Adipocyte (in vitro differentiated cells): Measurements from ENCODE around the gene PSME4.

Experiments
- DNase-seq: peaks from one replicate; pipeline ENCODE4 v3.0.0-alpha.2; 2015; ENCODE audit warnings: low read depth
- H3K27me3 ChIP-seq: replicated peaks from 2 replicates; pipeline ENCODE4 v1.7.0; 2013; ENCODE audit warnings: mild to moderate bottlenecking, low read length, moderate library complexity; ENCODE audit not compliant: control insufficient read depth, insufficient read depth
- H3K36me3 ChIP-seq: 2 replicates; pipeline ENCODE4 v1.7.0; 2013; ENCODE audit warnings: low read length, mild to moderate bottlenecking, moderate library complexity; ENCODE audit not compliant: control insufficient read depth, insufficient read depth, severe bottlenecking
- H3K4me1 ChIP-seq: 2 replicates; pipeline ENCODE4 v1.7.0; 2013; ENCODE audit warnings: mild to moderate bottlenecking, low read length, moderate library complexity; ENCODE audit not compliant: control insufficient read depth, insufficient read depth
- H3K4me3 ChIP-seq: 2 replicates; pipeline ENCODE4 v1.7.0; 2013; ENCODE audit warnings: mild to moderate bottlenecking, low read length, moderate library complexity
- H3K9ac ChIP-seq: 2 replicates; pipeline ENCODE4 v1.7.0; 2013; ENCODE audit warnings: mild to moderate bottlenecking, low read length, moderate library complexity
- H3K9me3 ChIP-seq: 2 replicates; pipeline ENCODE4 v1.7.0; 2013; ENCODE audit warnings: mild to moderate bottlenecking, low read length, moderate library complexity; ENCODE audit not compliant: control insufficient read depth

PSME4 gene

GRCh38 chr2:53881360-53881759 is 89.4 kb downstream of the PSME4 start:
- no peaks in the 10 kb centered on the region for H3K27me3 ChIP-seq
- H3K36me3 ChIP-seq: peaks cover 55% of the 10 kb centered on the region
- DNase-seq: no peak
- H3K4me3 ChIP-seq: peak overlapping the region; percentile 19
- peaks cover 17% of the 10 kb centered on the region for H3K4me1 ChIP-seq
- no peaks in the 10 kb centered on the region for H3K9me3 ChIP-seq
- no peak overlapping the region for H3K9ac ChIP-seq

GRCh38 chr2:53880756-53881155 is 90.0 kb downstream of the PSME4 start:
- peak overlapping the region; percentile 34 for H3K4me3 ChIP-seq
- peak; percentile 47 for DNase-seq
- peaks cover 54% of the 10 kb centered on the region for H3K36me3 ChIP-seq
- H3K9ac ChIP-seq: no peak overlapping the region
- no peaks in the 10 kb centered on the region for H3K27me3 ChIP-seq
- H3K4me1 ChIP-seq: peaks cover 17% of the 10 kb centered on the region
- no peaks in the 10 kb centered on the region for H3K9me3 ChIP-seq

GRCh38 chr2:53877556-53877955 is 93.2 kb downstream of the PSME4 start:
- Histone ChIP-seq H3K27me3 (no peaks in the 10 kb centered on the region), H3K4me3 (no peak overlapping the region), H3K36me3 (peaks cover 49% of the 10 kb centered on the region), H3K4me1 (peaks cover 17% of the 10 kb centered on the region), H3K9me3 (no peaks in the 10 kb centered on the region), H3K9ac (no peak overlapping the region)
- peak; percentile 52 for DNase-seq

- Histone ChIP-seq H3K27me3 (no peaks in the 10 kb centered on the region), H3K4me3 (no peak overlapping the region), H3K9ac (no peak overlapping the region), H3K9me3 (no peaks in the 10 kb centered on the region), H3K36me3 (peaks cover 45% of the 10 kb centered on the region), H3K4me1 (peaks cover 17% of the 10 kb centered on the region)
- no peak for DNase-seq
Measured at GRCh38 chr2:53877112-53877511, 93.7 kb downstream of the PSME4 start.

GRCh38 chr2:53874401-53874950 is 96.3 kb downstream of the PSME4 start:
- Histone ChIP-seq H3K4me1 (peaks cover 4% of the 10 kb centered on the region), H3K9ac (no peak overlapping the region), H3K27me3 (no peaks in the 10 kb centered on the region), H3K4me3 (no peak overlapping the region), H3K9me3 (no peaks in the 10 kb centered on the region), H3K36me3 (peaks cover 54% of the 10 kb centered on the region)
- DNase-seq: no peak

GRCh38 chr2:53867773-53868172 is 103.0 kb downstream of the PSME4 start:
- Histone ChIP-seq H3K4me1 (peaks cover 3% of the 10 kb centered on the region), H3K36me3 (peaks cover 64% of the 10 kb centered on the region), H3K4me3 (no peak overlapping the region), H3K9ac (no peak overlapping the region), H3K27me3 (no peaks in the 10 kb centered on the region), H3K9me3 (no peaks in the 10 kb centered on the region)
- no peak for DNase-seq

- Histone ChIP-seq H3K4me3 (no peak overlapping the region), H3K9me3 (no peaks in the 10 kb centered on the region), H3K4me1 (peaks cover 3% of the 10 kb centered on the region), H3K36me3 (peaks cover 64% of the 10 kb centered on the region), H3K9ac (no peak overlapping the region), H3K27me3 (no peaks in the 10 kb centered on the region)
- DNase-seq: no peak
Measured at GRCh38 chr2:53867169-53867568, 103.6 kb downstream of the PSME4 start.

- Histone ChIP-seq H3K4me3 (no peak overlapping the region), H3K27me3 (no peaks in the 10 kb centered on the region), H3K4me1 (peaks cover 3% of the 10 kb centered on the region), H3K36me3 (peaks cover 63% of the 10 kb centered on the region), H3K9ac (no peak overlapping the region), H3K9me3 (no peaks in the 10 kb centered on the region)
- no peak for DNase-seq
Measured at GRCh38 chr2:53865962-53866361, 104.8 kb downstream of the PSME4 start.

- H3K9me3 ChIP-seq: no peaks in the 10 kb centered on the region
- peaks cover 4% of the 10 kb centered on the region for H3K4me1 ChIP-seq
- no peak overlapping the region for H3K9ac ChIP-seq
- DNase-seq: no peak
- H3K4me3 ChIP-seq: no peak overlapping the region
- peaks cover 59% of the 10 kb centered on the region for H3K36me3 ChIP-seq
- no peaks in the 10 kb centered on the region for H3K27me3 ChIP-seq
Measured at GRCh38 chr2:53865264-53865663, 105.5 kb downstream of the PSME4 start.

- Histone ChIP-seq H3K9me3 (no peaks in the 10 kb centered on the region), H3K4me3 (no peak overlapping the region), H3K27me3 (no peaks in the 10 kb centered on the region), H3K9ac (no peak overlapping the region), H3K4me1 (peaks cover 7% of the 10 kb centered on the region), H3K36me3 (peaks cover 45% of the 10 kb centered on the region)
- DNase-seq: no peak
Measured at GRCh38 chr2:53863538-53864227, 107.1 kb downstream of the PSME4 start.

GRCh38 chr2:53861824-53862223 is 109.0 kb downstream of the PSME4 start:
- Histone ChIP-seq H3K36me3 (peaks cover 30% of the 10 kb centered on the region), H3K9ac (no peak overlapping the region), H3K4me3 (no peak overlapping the region), H3K9me3 (no peaks in the 10 kb centered on the region), H3K27me3 (no peaks in the 10 kb centered on the region), H3K4me1 (peaks cover 7% of the 10 kb centered on the region)
- no peak for DNase-seq
